HG03103 (cell line): ENCODE measurements around the gene SH3D19.
A peak's percentile ranks its signal among the peaks of the same experiment; 100 is the strongest.
"Not testable (repeated sequence)": the region's sequence is repeated elsewhere in the genome, so short reads cannot be mapped to it uniquely, and the experiment has no call there.

Experiments
- ATAC-seq: cut with Tn5 transposase; IDR thresholded peaks from one replicate; pipeline ENCODE4 v1.9.1; 2021; ENCODE audit warnings: low read depth; ENCODE audit not compliant: unreplicated experiment

The SH3D19 gene

GRCh38 chr4:151284534-151285245, 40.7 kb downstream of the SH3D19 start:
- no peak for ATAC-seq

GRCh38 chr4:151276787-151277562, 48.4 kb downstream of the SH3D19 start, which contains the start of gene PRSS48:
PRSS48 (plus strand) TSS chr4:151277161; CDS start chr4:151277173, 12 bp downstream.
- ATAC-seq, result peak; percentile 63

GRCh38 chr4:151268905-151269304, 56.5 kb downstream of the SH3D19 start:
- not testable (repeated sequence) for ATAC-seq

GRCh38 chr4:151267822-151268535, 57.4 kb downstream of the SH3D19 start:
- no peak for ATAC-seq

- ATAC-seq, result no peak
Measured at GRCh38 chr4:151267104-151267503, 58.3 kb downstream of the SH3D19 start.

GRCh38 chr4:151266497-151266896, 58.9 kb downstream of the SH3D19 start:
- no peak for ATAC-seq

- no peak for ATAC-seq
Measured at GRCh38 chr4:151263455-151263854, 62.0 kb downstream of the SH3D19 start.

GRCh38 chr4:151260526-151260925, 64.9 kb downstream of the SH3D19 start:
- no peak for ATAC-seq

- ATAC-seq, result no peak
Measured at GRCh38 chr4:151259752-151260151, 65.7 kb downstream of the SH3D19 start.

GRCh38 chr4:151257704-151258103, 67.7 kb downstream of the SH3D19 start:
- no peak for ATAC-seq

- ATAC-seq, result no peak
Measured at GRCh38 chr4:151256134-151256533, 69.3 kb downstream of the SH3D19 start.

GRCh38 chr4:151255680-151256079, 69.7 kb downstream of the SH3D19 start:
- not testable (repeated sequence) for ATAC-seq

GRCh38 chr4:151255226-151255625, 70.2 kb downstream of the SH3D19 start:
- not testable (repeated sequence) for ATAC-seq

- ATAC-seq, result no peak
Measured at GRCh38 chr4:151251603-151252304, 73.7 kb downstream of the SH3D19 start.

GRCh38 chr4:151250706-151251105, 74.7 kb downstream of the SH3D19 start:
- no peak for ATAC-seq

GRCh38 chr4:151248519-151248918, 76.9 kb downstream of the SH3D19 start:
- ATAC-seq, result no peak

- ATAC-seq, result no peak
Measured at GRCh38 chr4:151247395-151247794, 78.0 kb downstream of the SH3D19 start.

- no peak for ATAC-seq
Measured at GRCh38 chr4:151246742-151247141, 78.7 kb downstream of the SH3D19 start.

- ATAC-seq, result no peak
Measured at GRCh38 chr4:151242305-151242704, 83.1 kb downstream of the SH3D19 start.

- no peak for ATAC-seq
Measured at GRCh38 chr4:151239608-151240007, 85.8 kb downstream of the SH3D19 start.

GRCh38 chr4:151238477-151238876, 86.9 kb downstream of the SH3D19 start:
- ATAC-seq, result no peak
